ENCODE data around the gene ACE2.
"Not testable (repeated sequence)": the region's sequence is repeated elsewhere in the genome, so short reads cannot be mapped to it uniquely, and the experiment has no call there.

The ACE2 gene

GRCh38 chrX:15600745-15601144 is at the start of gene ACE2:
ACE2 (minus strand) TSS chrX:15600960; CDS start chrX:15600911, 49 bp downstream.
- DNase-seq = no peak

GRCh38 chrX:15647510-15647909 is 46.8 kb upstream of the ACE2 start:
- not testable (repeated sequence) for DNase-seq

GRCh38 chrX:15646543-15646942 is 45.8 kb upstream of the ACE2 start:
- no peak for DNase-seq

- no peak for DNase-seq
Measured at GRCh38 chrX:15646031-15646430, 45.3 kb upstream of the ACE2 start.

GRCh38 chrX:15645266-15645665 is 44.5 kb upstream of the ACE2 start:
- no peak for DNase-seq

GRCh38 chrX:15644560-15644872 is 43.8 kb upstream of the ACE2 start:
- DNase-seq = no peak

GRCh38 chrX:15643786-15644559 is 43.2 kb upstream of the ACE2 start:
- no peak for DNase-seq

GRCh38 chrX:15631637-15632036 is 30.9 kb upstream of the ACE2 start:
- DNase-seq = no peak

GRCh38 chrX:15623054-15623453 is 22.3 kb upstream of the ACE2 start:
- no peak for DNase-seq

- peak; percentile 13 for DNase-seq
Measured at GRCh38 chrX:15619053-15619755, 18.4 kb upstream of the ACE2 start.

GRCh38 chrX:15617111-15617510 is 16.4 kb upstream of the ACE2 start:
- no peak for DNase-seq

GRCh38 chrX:15616531-15616930 is 15.8 kb upstream of the ACE2 start:
- DNase-seq = no peak

- DNase-seq = no peak
Measured at GRCh38 chrX:15607067-15607466, 6.3 kb upstream of the ACE2 start.

- no peak for DNase-seq
Measured at GRCh38 chrX:15606136-15606535, 5.4 kb upstream of the ACE2 start.

- DNase-seq = no peak
Measured at GRCh38 chrX:15605226-15605625, 4.5 kb upstream of the ACE2 start.

GRCh38 chrX:15602761-15603160 is 2.0 kb upstream of the ACE2 start:
- DNase-seq = no peak

GRCh38 chrX:15601932-15602331 is 1.2 kb upstream of the ACE2 start:
- no peak for DNase-seq

GRCh38 chrX:15600049-15600448 is 711 bp downstream of the ACE2 start:
- no peak for DNase-seq

- DNase-seq = no peak
Measured at GRCh38 chrX:15599461-15599860, 1.3 kb downstream of the ACE2 start.

GRCh38 chrX:15598026-15598425 is 2.7 kb downstream of the ACE2 start:
- no peak for DNase-seq

GRCh38 chrX:15594371-15594770 is 6.4 kb downstream of the ACE2 start:
- DNase-seq = no peak

- DNase-seq = no peak
Measured at GRCh38 chrX:15579778-15580747, 20.7 kb downstream of the ACE2 start.

GRCh38 chrX:15576019-15576418 is 24.7 kb downstream of the ACE2 start:
- DNase-seq = no peak

All from T1000 (cell line).